GM19351 (cell line): ENCODE results near the gene HSDL1.

Experiments used
- ATAC-seq: cut with Tn5 transposase; IDR thresholded peaks from one replicate; pipeline ENCODE4 v1.9.1; 2021; ENCODE audit warnings: mild to moderate bottlenecking, moderate library complexity; ENCODE audit not compliant: unreplicated experiment

Gene HSDL1

DNA sequence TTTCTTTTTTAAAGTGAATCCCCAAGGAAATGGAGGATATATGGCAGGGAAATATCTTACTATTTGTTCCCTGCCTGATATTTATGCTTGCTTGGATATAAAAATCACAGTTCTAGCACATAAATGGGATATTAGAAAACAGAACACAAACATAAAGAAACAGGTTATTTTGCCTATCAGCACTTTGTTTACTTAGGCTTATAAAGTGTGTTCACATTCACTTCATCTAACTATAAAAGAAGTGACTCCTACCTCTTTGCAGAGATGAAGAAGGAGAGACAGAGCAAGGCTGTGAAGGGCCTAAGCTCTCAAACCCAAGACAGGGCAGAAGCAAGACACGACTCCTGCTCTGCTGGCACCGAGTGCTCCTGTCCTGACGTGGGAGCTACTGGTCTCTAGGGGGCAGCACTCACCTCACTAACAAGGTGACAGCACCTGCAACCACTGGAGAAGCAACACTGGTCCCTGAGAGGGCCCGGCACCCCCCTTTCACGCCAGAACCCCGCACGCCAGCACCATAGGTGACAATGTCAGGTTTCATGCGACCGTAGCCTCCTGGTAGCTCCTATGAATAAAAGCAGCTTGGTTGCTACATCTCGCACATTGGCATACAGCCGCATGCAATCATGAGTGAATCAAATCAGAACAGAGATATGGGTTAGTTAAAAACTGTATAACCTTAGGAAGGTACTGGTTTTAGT lies 60.3 kb downstream of the HSDL1 start:
- peak; percentile 57 for ATAC-seq

DNA sequence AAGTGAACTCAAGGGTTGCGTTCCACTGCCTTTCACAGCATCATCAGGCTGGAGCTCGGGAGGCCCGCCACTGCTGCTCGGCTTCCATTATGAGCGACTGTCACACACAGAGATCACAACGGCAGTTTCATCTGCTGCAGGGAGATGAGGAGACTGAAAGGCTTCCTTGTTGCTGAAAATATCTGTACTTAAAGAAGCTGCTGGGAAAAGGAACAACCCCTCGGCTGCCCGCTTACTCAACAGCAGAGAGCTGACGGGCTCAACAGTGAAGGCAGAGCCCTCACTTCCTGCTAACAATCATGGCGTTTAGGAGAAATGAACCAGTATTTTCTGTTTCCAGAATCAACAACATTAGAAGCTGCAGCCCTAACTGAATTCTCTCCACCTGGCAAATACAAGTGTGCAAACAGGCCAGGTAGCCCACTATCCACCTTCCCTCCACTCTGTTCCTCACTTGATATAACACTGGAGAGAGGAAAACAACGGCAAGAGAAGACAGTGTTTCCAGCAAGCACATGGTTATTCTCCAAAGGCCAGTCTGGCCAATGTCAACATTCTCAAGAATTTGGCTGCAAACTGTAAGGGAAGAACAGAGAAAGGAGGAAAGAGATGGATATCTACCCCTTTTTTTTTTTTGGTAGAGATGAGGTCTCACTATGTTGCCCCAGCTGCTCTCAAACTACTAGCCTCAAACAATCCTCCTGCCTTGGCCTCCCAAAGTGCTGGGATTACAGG lies 62.0 kb downstream of the HSDL1 start:
- ATAC-seq = no peak

DNA sequence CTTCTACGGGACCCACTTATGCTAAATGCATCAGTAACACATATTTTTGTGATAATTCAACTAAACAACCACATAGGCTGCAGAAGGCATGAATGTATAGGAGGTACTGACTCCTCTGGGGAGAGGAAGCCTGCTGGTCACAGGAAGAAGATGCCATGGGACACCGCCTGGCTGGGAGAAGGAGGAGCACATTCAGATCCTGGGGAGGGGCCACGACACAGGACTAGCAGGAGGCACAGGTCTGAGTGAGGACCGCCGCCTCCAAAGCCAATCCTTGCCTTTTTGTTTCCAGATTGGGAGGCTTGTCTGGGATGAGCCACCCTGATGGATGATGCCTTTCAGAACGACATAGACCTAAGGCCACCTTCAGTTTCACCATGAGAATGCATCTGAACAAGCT lies 62.9 kb downstream of the HSDL1 start:
- no peak for ATAC-seq

DNA sequence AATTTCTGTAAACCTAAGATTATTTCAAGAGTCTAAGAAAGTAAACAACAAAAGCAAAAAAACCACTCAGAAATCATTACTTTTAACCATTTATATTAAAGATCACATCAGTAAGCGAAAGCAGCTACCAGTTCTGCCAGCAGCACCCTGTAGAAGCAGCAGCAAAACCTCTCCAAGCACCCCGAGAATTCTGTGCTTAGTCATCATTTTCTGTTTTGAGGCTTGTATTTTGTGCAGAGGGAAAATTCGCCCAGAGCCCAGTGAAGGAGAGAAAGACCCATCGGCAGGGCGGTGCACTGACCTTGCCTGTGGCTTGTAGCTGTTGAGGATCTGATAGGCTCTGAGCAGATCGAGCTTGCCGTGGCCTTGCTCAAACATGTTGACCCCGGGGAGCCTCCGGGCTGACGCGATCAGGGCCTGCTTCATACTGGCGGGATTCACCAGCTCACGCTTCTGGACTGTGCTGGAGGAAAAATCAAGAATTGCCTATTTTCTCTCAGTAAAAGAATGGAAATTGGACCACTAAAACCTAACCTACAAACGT lies 63.5 kb downstream of the HSDL1 start:
- ATAC-seq = no peak

DNA sequence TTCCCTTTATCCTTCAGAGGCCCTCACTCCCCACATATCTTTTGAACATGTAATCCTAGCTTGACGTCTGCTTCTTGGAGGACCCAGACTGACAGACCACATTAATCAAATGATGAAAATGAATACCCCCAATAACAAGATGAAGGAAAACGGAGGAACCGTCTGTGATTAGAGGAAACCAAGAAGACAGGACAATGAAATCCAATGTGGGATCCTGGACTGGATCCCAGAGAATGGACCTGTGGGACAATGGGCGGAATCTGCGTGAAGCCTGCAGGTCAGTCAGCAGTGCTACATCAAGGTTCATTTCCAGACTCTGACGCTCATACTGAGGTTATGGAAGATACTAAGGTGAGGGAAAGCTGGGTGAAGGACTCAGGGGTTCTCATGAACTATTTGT lies 64.2 kb downstream of the HSDL1 start:
- ATAC-seq = no peak

DNA sequence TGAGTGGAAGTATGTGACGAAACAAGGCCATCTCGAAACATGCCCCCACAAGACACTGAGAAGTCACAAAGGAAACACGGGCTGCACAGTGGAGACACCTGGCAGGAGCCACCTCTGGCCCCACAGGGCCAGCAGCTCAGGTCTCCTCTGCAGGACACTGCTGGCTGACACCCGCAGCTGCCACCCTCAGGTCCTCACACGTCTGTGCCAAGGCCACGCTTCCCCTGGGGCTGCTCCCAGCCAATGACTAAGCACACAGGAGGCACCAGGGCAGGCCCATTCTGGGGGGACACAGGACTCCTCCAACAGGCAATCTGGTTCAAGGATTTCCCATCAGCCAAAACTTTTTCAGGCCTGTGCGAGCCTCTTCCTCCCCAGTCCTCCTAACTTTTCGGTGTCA lies 64.6 kb downstream of the HSDL1 start:
- no peak for ATAC-seq

DNA sequence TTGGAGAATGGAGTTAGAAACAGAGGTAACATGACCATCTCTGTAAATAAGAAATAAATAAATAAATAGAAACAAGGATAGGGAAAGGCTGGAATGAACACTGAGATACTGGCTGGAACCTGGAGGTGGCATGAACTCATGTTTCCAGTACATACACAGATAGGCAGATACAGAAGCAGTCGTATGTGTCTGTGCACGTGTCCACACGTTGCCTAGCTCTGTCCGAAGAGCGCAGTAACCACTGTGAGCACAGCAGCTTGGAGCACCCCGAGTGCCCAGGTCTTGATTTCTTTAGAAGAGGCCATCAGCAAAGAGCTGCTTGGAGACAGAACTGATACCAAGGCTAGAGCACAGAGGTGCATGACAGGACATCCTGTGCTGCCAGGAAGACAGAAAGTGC lies 65.3 kb downstream of the HSDL1 start:
- ATAC-seq = no peak

DNA sequence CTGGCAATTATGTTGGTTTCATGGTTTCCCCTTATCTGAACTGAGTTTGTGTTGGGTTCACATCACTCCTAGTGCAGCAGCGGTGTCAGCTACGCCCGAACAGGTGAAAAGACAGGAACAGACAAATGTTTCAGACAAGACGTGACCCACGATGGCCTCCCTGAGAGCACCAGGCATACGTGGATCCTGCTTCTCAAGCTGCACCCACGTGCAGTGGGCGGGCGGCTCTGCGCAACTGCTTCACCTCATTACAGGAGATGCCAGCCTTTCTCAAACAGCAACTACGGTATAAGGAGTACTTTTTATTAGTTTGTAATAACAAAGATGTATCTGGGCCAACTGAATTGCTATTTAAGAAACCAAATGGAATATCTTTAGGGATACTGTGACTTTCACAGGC lies 69.6 kb downstream of the HSDL1 start:
- ATAC-seq = no peak

DNA sequence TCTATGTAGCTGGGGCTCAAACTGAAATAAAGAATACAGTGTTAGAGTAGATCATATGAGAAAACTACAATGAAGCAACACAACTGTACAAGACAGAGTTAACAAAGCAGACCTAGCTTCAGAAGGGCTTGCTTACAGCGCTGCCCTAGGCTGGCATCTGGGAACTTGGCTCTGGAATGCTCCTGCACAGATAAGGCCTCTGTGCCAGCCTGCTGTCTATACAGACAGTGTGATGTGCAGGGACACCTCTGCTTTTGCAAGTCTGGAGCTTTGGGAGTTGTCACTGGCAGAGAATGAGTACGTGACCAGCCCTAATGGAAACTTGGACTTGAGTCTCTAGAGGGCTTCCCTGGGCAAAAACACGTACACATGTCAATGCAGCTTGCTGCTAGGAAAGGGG lies 70.3 kb downstream of the HSDL1 start:
- no peak for ATAC-seq
